ENCODE measurements around the gene H1-8. TPM values are rescaled to one million over a fixed set of nuclear protein-coding genes. Genes with fewer than 3 reads are reported as not detected.

The H1-8 gene
- total RNA-seq, 1 experiment from 2014 or later: not detected

DNA sequence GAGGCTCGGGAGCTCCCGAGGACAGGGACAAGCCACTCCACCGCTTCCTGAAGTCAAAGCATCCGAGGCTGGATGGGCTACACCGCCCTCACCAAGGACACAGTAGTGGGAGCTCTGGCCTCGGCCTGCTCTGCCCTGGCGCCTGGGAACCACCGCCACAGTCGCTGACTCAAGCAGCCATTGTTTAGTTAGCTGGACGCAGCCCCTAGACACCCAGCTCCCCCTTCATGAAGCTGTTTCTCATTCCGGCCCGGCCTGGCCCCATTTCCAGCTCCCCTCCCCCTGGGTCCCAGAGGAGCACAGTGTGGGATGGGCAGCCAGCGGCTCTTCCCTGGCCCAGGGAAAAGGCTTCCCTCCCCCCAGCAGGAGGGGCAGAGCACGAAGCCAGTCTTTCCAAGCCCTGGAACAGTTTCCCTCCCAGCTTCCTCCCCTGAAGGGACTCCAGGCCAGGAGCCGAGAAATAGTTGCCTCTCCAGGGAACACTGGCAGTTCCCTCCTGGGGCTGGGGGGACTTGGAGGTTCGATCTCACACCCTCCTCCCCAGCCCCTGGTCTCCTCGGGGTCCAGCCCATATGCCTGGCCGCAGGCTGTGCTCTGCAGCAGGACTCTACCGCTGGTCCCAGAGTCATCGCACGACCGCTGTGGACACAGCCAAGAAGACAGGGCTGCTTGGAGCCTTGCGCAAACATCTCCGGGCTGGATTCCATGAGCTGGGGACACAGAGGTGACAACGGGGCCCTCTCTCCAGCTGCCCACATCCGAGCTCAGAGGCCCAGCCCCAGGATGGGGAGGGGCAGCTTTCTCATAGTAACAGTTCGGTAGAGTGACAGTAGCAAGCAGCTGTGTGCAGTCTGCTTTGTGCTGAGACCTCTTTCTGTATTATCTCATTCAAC, 53.5 kb downstream of the H1-8 start:
- POLR2A ChIA-PET: no interaction called here
- ATAC-seq (no peak), DNase-seq (ENCODE audit: low read depth, low spot score) (no peak)
- RAD21 ChIA-PET (ENCODE audit: low non-redundant PET in 1 of 2, low total read pairs in 2 of 2, uncharacterized antibody in 2 of 2, unreplicated experiment in 2 of 2): no interaction called here
- Histone ChIP-seq H3K9me3 (ENCODE audit: control insufficient read depth in 1 of 2, insufficient read depth in 1 of 2, low read depth in 1 of 2, low read length in 2 of 2) (no peaks in the 10 kb centered on the region), H3K79me2 (ENCODE audit: insufficient read depth, low read length) (peaks cover 32% of the 10 kb centered on the region), H3K4me1 (ENCODE audit: control insufficient read depth in 1 of 2, insufficient read depth in 2 of 2, low read length in 2 of 2) (peaks cover 0 to 10% of the 10 kb centered on the region in 2 experiments; a peak in 2 of 4 replicates), H3K27me3 (ENCODE audit: insufficient read depth, low read length) (no peaks in the 10 kb centered on the region), H2AFZ (ENCODE audit: low read depth, low read length, poor library complexity, severe bottlenecking) (no peak overlapping the region), H3K27ac (ENCODE audit: low read depth, low read length) (no peak overlapping the region; the same call in 1 of the 2 replicates), H3K4me3 (replicated peaks in 1 of 2; ENCODE audit: low read depth in 1 of 2, low read length in 2 of 2) (no peak overlapping the region), H3K9ac (ENCODE audit: low read length) (no peak overlapping the region), H3K4me2 (ENCODE audit: low read length) (no peak overlapping the region), H3K9me2 (ENCODE audit: insufficient read depth) (no peaks in the 10 kb centered on the region), H4K20me1 (ENCODE audit: insufficient read depth) (no peaks in the 10 kb centered on the region), H3K36me3 (ENCODE audit: control insufficient read depth in 1 of 2, insufficient read depth in 2 of 2, low read length in 2 of 2) (no peaks in the 10 kb centered on the region)
- TF ChIP-seq, protein P1, sequence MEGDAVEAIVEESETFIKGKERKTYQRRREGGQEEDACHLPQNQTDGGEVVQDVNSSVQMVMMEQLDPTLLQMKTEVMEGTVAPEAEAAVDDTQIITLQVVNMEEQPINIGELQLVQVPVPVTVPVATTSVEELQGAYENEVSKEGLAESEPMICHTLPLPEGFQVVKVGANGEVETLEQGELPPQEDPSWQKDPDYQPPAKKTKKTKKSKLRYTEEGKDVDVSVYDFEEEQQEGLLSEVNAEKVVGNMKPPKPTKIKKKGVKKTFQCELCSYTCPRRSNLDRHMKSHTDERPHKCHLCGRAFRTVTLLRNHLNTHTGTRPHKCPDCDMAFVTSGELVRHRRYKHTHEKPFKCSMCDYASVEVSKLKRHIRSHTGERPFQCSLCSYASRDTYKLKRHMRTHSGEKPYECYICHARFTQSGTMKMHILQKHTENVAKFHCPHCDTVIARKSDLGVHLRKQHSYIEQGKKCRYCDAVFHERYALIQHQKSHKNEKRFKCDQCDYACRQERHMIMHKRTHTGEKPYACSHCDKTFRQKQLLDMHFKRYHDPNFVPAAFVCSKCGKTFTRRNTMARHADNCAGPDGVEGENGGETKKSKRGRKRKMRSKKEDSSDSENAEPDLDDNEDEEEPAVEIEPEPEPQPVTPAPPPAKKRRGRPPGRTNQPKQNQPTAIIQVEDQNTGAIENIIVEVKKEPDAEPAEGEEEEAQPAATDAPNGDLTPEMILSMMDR (IDR thresholded peaks at IDR 0.05 in 2 of 3, conservative IDR thresholded peaks at IDR 0.05 in 1 of 3; ENCODE audit: borderline replicate concordance in 1 of 3, insufficient read depth in 1 of 3, low read depth in 2 of 3, low read length in 2 of 3): no peak
- TF ChIP-seq, protein P2, sequence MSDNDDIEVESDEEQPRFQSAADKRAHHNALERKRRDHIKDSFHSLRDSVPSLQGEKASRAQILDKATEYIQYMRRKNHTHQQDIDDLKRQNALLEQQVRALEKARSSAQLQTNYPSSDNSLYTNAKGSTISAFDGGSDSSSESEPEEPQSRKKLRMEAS (IDR thresholded peaks at IDR 0.05): no peak
- no peak for TF ChIP-seq POLR2AphosphoS5 (IDR thresholded peaks at IDR 0.05; ENCODE audit: low read depth, low read length)
- TF ChIP-seq ZNF274 (IDR thresholded peaks at IDR 0.05; ENCODE audit: low read depth, low read length): no peak
- TF ChIP-seq, protein P3, sequence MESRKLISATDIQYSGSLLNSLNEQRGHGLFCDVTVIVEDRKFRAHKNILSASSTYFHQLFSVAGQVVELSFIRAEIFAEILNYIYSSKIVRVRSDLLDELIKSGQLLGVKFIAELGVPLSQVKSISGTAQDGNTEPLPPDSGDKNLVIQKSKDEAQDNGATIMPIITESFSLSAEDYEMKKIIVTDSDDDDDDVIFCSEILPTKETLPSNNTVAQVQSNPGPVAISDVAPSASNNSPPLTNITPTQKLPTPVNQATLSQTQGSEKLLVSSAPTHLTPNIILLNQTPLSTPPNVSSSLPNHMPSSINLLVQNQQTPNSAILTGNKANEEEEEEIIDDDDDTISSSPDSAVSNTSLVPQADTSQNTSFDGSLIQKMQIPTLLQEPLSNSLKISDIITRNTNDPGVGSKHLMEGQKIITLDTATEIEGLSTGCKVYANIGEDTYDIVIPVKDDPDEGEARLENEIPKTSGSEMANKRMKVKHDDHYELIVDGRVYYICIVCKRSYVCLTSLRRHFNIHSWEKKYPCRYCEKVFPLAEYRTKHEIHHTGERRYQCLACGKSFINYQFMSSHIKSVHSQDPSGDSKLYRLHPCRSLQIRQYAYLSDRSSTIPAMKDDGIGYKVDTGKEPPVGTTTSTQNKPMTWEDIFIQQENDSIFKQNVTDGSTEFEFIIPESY (IDR thresholded peaks at IDR 0.05; ENCODE audit: extremely low read depth, insufficient replicate concordance, low read length): no peak
- TF ChIP-seq, protein P4, sequence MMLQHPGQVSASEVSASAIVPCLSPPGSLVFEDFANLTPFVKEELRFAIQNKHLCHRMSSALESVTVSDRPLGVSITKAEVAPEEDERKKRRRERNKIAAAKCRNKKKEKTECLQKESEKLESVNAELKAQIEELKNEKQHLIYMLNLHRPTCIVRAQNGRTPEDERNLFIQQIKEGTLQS (IDR thresholded peaks at IDR 0.05): no peak
- no peak for TF ChIP-seq SIN3A (IDR thresholded peaks at IDR 0.05; ENCODE audit: low read depth)
- no peak for TF ChIP-seq SRF (IDR thresholded peaks at IDR 0.05; ENCODE audit: low read depth)
- no peak for TF ChIP-seq ELF1 (IDR thresholded peaks at IDR 0.05; ENCODE audit: borderline replicate concordance, low read depth)
- TF ChIP-seq ZFX (IDR thresholded peaks at IDR 0.05): no peak
- TF ChIP-seq CBX3 (IDR thresholded peaks at IDR 0.05; ENCODE audit: low read depth): no peak
- TF ChIP-seq RAD21 (IDR thresholded peaks at IDR 0.05; ENCODE audit: low read depth): no peak
- TF ChIP-seq FOSL1 (IDR thresholded peaks at IDR 0.05; ENCODE audit: low read depth): no peak
- no peak for TF ChIP-seq YY1 (IDR thresholded peaks at IDR 0.05; ENCODE audit: extremely low read depth, insufficient replicate concordance, low read depth, low read length)
- TF ChIP-seq EZH2phosphoT487 (IDR thresholded peaks at IDR 0.05; ENCODE audit: borderline replicate concordance): no peak
- CTCF ChIA-PET: no interaction called here
- intact Hi-C loops (cut with micrococcal nuclease): no loop called here
- no TSS peak for BruUV-seq (replicated peaks)
